ENCODE data around the gene C1orf35. TPM values are rescaled to one million over a fixed set of nuclear protein-coding genes. Genes with fewer than 3 reads are reported as not detected.

Gene C1orf35
- total RNA-seq, 1 donor from 2014 or later, result 17.1 TPM

GRCh38 chr1:228082918-228083870 is 19.9 kb downstream of the C1orf35 start:
- FAIRE-seq (no peak), DNase-seq (ENCODE audit: low read depth) (no peak)
- TF ChIP-seq CTCF (IDR thresholded peaks at IDR 0.05; ENCODE audit: insufficient read depth, low read length, severe bottlenecking), result no peak
- Histone ChIP-seq H3K36me3 (ENCODE audit: control insufficient read depth, insufficient read depth, low read length) (peaks cover 6% of the 10 kb centered on the region), H3K27me3 (ENCODE audit: control insufficient read depth, insufficient read depth, low read length) (no peaks in the 10 kb centered on the region), H3K4me3 (ENCODE audit: low read depth, low read length) (peak overlapping the region; percentile 97)

GRCh38 chr1:228082214-228082917 is 20.8 kb downstream of the C1orf35 start, which contains the start of gene ARF1:
TSS of gene ARF1 (plus strand) at chr1:228082708. CDS start at chr1:228097115, 14,407 bp downstream.
- Histone ChIP-seq H3K4me3 (ENCODE audit: low read depth, low read length) (peak within 1 kb of the TSS; percentile 97), H3K36me3 (ENCODE audit: control insufficient read depth, insufficient read depth, low read length) (peaks cover 4% of the 10 kb centered on the region), H3K27me3 (ENCODE audit: control insufficient read depth, insufficient read depth, low read length) (no peaks in the 10 kb centered on the region)
- FAIRE-seq (no peak), DNase-seq (ENCODE audit: low read depth) (peak; percentile 78)
- no peak for TF ChIP-seq CTCF (IDR thresholded peaks at IDR 0.05; ENCODE audit: insufficient read depth, low read length, severe bottlenecking)

GRCh38 chr1:228081578-228082213 is 21.4 kb downstream of the C1orf35 start:
- FAIRE-seq (no peak), DNase-seq (ENCODE audit: low read depth) (no peak)
- Histone ChIP-seq H3K36me3 (ENCODE audit: control insufficient read depth, insufficient read depth, low read length) (peaks cover 3% of the 10 kb centered on the region), H3K4me3 (ENCODE audit: low read depth, low read length) (peak overlapping the region; percentile 97), H3K27me3 (ENCODE audit: control insufficient read depth, insufficient read depth, low read length) (no peaks in the 10 kb centered on the region)
- no peak for TF ChIP-seq CTCF (IDR thresholded peaks at IDR 0.05; ENCODE audit: insufficient read depth, low read length, severe bottlenecking)

- peaks cover 2% of the 10 kb centered on the region for H3K36me3 ChIP-seq (ENCODE audit: control insufficient read depth, insufficient read depth, low read length)
- no peak for TF ChIP-seq CTCF (IDR thresholded peaks at IDR 0.05; ENCODE audit: insufficient read depth, low read length, severe bottlenecking)
- FAIRE-seq (no peak), DNase-seq (ENCODE audit: low read depth) (no peak)
- H3K27me3 ChIP-seq (ENCODE audit: control insufficient read depth, insufficient read depth, low read length), result no peaks in the 10 kb centered on the region
- H3K4me3 ChIP-seq (ENCODE audit: low read depth, low read length), result peak overlapping the region; percentile 97
These were observed 22.0 kb downstream of the C1orf35 start for GRCh38 chr1:228081144-228081543.

- DNase-seq (ENCODE audit: low read depth) (no peak), FAIRE-seq (no peak)
- Histone ChIP-seq H3K27me3 (ENCODE audit: control insufficient read depth, insufficient read depth, low read length) (no peaks in the 10 kb centered on the region), H3K36me3 (ENCODE audit: control insufficient read depth, insufficient read depth, low read length) (peaks cover 2% of the 10 kb centered on the region), H3K4me3 (ENCODE audit: low read depth, low read length) (no peak overlapping the region)
- TF ChIP-seq CTCF (IDR thresholded peaks at IDR 0.05; ENCODE audit: insufficient read depth, low read length, severe bottlenecking), result no peak
These were observed 23.4 kb downstream of the C1orf35 start for GRCh38 chr1:228079601-228080263.

Measured in bronchial epithelial cell (primary cell).